GM19351 (cell line): ENCODE data around the gene ST6GAL1.
"Not testable (repeated sequence)": the region's sequence is repeated elsewhere in the genome, so short reads cannot be mapped to it uniquely, and the experiment has no call there.

Experiments used
- ATAC-seq: cut with Tn5 transposase; IDR thresholded peaks from one replicate; pipeline ENCODE4 v1.9.1; 2021; ENCODE audit warnings: mild to moderate bottlenecking, moderate library complexity; ENCODE audit not compliant: unreplicated experiment

Gene ST6GAL1

DNA sequence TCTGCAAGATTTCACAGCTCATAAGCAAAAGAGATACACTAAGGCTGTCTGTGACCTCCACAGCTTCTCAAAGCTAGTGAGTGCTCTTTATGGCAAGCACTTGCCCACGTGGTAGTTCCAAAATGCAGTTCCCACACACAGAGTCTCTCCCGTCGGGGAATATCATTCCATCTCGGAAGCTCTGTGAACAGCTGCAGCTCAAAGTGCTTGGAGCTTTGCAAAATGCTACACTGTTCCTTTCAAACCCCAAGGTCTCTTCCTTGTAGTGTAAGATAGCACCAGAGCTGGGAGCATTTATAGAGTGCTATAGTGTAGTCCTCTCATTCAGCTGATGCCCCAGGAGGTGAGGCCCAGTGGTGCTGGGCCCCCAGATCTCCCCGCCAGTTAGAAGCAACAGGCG, 36.1 kb downstream of the ST6GAL1 start:
- no peak for ATAC-seq

DNA sequence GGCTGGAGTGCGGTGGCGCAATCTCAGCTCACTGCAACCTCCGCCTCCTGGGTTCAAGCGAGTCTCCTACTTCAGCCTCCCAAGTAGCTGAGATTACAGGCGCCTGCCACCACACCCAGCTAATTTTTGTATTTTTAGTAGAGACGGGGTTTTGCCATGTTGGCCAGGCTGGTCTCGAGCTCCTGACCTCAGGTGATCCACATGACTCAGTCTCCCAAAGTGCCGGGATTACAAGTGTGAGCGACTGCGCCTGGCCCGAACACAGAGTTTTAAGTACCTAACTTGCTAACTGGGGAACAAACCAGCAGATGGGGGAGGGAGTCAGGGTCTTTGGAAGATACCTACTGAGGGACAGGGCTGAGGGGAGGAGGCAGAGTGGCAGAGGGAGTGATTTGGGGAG, 36.9 kb downstream of the ST6GAL1 start:
- ATAC-seq = not testable (repeated sequence)

GRCh38 chr3:186967686-186968085, 37.4 kb downstream of the ST6GAL1 start:
- ATAC-seq = no peak

GRCh38 chr3:186969607-186970006, 39.3 kb downstream of the ST6GAL1 start:
- ATAC-seq = no peak

DNA sequence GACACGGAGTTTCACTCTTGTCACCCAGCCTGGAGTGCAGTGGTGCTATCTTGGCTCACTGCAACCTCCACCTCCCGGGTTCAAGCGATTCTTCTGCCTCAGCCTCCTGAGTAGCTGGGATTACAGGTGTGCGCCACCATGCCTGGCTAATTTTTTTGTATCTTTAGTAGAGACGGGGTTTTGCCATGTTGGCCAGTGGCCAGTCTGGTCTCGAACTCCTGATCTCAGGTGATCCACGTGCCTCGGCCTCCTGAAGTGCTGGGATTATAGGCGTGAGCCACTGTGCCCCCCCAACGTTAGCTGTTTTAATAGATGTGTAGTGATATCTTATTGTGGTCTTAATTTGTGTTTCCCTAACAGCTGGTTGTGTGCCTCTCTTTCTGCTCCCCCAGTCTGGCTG, 40.8 kb downstream of the ST6GAL1 start:
- ATAC-seq = not testable (repeated sequence)

- no peak for ATAC-seq
Observed at GRCh38 chr3:186971578-186971977, 41.3 kb downstream of the ST6GAL1 start.

GRCh38 chr3:186973702-186974101, 43.4 kb downstream of the ST6GAL1 start:
- no peak for ATAC-seq

GRCh38 chr3:186974824-186975313, 44.5 kb downstream of the ST6GAL1 start:
- ATAC-seq = no peak

DNA sequence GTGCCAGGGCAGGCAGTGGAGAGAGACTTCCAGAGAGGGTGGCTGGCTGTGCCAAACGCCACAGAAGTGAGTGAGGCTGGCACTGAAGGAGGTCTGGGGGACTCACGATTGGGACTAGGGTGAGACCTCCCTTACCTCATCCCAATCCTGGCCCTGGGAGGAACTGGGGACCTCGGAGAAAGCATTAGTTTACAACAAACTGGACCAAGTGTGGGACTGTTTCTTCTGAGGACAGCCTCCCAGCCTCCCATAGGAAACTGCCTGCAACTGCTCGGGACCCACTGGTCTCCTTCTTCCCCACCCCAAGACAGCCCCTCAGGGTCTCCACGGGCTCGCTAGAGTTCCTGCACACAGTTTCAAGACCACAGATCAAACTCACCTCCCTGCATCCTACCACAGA, 45.4 kb downstream of the ST6GAL1 start:
- ATAC-seq = no peak

GRCh38 chr3:186976837-186977750, 46.8 kb downstream of the ST6GAL1 start:
- no peak for ATAC-seq

- ATAC-seq = no peak
Observed at GRCh38 chr3:186978712-186979111, 48.4 kb downstream of the ST6GAL1 start.

- ATAC-seq = no peak
Observed at GRCh38 chr3:186979852-186980251, 49.5 kb downstream of the ST6GAL1 start.

DNA sequence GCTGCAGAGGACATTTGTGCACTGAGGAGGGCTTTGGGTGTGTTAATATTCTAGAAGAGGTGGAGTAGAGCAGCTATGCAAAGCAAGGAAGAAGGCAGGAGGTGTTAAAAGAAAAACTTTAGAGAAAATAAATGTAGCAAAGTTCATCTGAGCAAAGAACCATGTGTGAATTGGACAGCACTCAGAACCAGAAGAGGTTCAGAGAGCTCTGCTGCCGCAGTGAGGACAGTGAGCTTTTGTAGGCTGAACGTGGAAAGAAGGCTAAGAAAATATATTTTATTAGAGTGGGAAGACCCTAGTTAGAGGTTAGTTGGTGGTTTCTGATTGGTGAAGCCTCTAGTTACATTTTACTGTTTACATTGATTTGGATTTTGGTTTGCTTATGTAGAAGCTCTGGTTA, 50.7 kb downstream of the ST6GAL1 start:
- ATAC-seq = no peak

DNA sequence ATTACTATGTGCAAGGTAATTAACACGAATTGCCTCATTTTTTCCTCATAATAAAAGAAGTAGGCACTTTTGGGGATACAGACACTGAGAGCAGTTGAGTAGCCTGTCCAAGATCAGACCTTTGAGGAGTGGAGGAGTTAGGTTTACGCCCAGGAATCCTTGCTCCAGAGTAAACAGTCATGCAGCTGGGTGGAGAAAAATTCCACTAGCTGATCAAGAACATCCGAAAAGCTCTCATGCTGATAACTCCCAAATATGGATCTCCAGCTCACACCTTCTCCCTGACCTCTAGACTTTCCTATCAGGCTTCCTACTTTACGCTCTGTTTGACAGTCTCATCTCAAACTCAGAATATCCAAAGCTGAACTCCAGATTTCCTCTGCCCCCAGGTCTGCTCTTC, 53.3 kb downstream of the ST6GAL1 start:
- ATAC-seq = no peak

DNA sequence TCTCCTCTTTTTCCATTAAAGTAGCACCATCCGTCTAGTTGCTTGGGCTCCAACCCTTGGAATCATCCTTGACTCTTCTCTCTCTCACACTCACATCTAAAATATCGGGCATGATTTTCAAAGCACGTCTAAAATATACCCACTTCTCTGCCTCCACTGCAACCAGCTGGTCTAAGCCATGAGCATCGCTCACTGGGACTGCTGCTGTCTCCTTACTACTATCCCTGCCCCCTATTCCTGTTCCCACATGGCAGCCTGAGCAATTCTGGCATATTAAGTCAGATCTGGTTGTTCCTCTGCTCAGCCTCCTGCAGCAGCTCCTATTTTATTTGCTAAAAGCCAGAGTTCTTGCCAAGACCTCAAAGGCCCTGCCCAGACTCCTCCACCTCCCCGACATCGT, 53.7 kb downstream of the ST6GAL1 start:
- no peak for ATAC-seq

DNA sequence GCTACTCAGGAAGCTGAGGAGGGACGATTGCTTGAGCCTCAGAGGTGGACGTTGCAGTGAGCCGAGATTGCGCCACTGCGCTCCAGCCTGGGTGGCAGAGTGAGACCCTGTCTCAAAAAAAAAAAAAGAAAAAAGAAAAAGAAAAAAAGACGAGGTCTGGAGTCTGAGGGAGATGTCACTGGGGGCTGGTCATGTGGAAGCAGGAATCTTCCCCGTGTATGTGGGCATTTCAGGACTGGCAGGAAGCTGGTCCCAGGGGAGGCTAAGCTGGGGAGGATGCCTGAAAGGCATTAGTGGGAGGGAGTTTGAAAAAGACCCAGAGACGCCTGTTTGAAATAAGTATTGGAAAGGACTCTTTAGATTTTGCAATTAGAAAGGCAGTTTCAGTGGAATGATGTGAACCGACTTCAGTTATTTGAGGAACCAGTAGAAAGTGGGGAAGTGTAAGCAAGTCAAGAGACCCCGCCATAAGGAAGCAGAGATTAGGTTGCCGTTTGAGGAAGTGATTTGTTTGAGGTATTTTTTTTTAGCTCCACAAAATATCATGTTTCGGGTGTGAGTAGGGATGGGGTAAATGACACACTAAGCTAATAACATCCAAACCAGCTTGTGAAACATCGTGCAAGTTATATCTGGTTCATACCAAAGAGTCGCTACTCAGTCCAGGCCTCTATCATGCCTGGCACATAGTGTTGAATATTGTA, 55.5 kb downstream of the ST6GAL1 start:
- peak; percentile 66 for ATAC-seq

GRCh38 chr3:186986406-186986805, 56.1 kb downstream of the ST6GAL1 start:
- no peak for ATAC-seq

DNA sequence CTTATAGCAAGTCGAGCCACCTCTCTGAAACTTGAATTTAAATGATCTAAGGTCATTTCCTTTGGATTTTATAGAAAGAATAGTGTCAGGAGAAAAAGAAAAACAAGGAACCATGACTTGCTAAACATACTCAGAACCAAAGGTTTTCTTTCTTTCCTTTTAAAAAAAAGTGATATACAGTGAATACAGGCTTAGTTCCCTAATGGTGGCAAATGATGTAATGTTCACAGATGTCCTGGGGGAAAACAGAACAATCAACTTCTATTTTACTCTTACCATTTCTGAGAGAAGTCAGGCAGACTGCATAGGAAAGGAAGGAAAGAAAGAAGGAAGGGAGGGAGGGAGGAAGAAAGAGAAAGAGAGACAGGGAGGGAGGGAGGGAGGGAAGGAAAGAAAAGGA, 56.5 kb downstream of the ST6GAL1 start:
- no peak for ATAC-seq

DNA sequence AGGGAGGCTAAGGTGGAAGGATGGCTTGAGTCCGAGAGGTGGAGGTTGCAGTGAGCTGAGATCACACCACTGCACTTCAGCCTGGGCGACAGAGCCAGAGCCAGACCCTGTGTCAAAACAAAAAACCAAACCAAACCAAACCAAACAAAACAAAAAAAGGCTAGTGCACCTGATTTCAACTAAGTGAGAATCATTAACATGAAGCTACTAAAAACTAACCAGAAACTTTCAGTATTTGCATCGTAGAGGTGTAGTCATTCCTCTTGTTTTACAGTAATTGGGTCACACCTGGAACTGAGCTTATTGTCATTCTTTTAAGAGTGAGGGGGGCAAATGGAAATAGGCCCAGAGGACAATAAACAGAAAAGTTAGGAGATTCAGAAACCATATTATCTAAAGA, 58.5 kb downstream of the ST6GAL1 start:
- ATAC-seq = peak; percentile 61

- no peak for ATAC-seq
Observed at GRCh38 chr3:186989429-186989828, 59.1 kb downstream of the ST6GAL1 start.

DNA sequence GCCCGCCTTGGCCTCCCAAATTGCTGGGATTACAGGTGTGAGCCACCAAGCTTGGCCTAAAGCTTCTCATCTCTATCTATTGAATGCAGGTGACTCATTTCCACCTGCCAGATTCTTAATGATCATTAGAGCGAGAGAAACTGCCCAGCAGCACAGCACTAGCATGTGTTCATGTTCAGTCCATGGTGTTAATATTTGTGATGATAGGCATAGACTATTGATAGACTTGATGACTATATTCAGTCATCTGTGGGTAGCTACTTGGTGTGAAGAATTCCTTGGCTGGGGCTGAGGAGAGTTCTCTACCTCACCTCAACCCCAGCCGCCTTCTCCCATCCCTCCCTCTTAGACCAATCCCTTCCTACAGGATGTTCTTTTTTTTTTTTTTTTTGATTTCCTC, 60.0 kb downstream of the ST6GAL1 start:
- ATAC-seq = no peak

- no peak for ATAC-seq
Observed at GRCh38 chr3:186990878-186991308, 60.6 kb downstream of the ST6GAL1 start.
